Nucleus accumbens (tissue), 56 donors: Measurements from ENCODE around the gene GKN2.
A peak's percentile ranks its signal among the peaks of the same experiment; 100 is the strongest.
"Not testable (repeated sequence)": the region's sequence is repeated elsewhere in the genome, so short reads cannot be mapped to it uniquely, and the experiment has no call there.

Source experiments
- DNase-seq, 56 donors: peaks; one replicate each; lab custom pipeline; 2025; lab: John Stamatoyannopoulos, UW

GKN2 gene

DNA sequence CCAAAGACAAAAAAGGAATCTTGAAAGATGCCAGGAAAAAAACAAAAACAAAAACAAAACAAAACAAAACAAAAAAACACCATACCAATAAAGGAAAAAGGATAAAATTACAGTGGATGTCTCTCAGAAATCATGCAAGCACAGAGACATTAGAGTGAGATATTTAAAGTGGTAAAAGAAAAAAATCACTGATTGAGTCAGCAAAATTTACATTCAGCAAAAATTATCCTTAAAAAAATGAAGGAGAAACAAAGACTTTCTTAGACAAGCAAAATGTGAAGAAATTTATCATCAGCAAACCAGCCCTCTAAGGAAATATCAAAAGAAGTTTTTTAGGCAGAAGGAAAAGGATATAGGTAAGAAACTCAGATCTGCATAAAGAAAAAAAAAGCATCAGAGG, 11.6 kb upstream of the GKN2 start:
- no peak for DNase-seq

- DNase-seq, result no peak
Observed at GRCh38 chr2:68961380-68961779, 8.7 kb upstream of the GKN2 start.

DNA sequence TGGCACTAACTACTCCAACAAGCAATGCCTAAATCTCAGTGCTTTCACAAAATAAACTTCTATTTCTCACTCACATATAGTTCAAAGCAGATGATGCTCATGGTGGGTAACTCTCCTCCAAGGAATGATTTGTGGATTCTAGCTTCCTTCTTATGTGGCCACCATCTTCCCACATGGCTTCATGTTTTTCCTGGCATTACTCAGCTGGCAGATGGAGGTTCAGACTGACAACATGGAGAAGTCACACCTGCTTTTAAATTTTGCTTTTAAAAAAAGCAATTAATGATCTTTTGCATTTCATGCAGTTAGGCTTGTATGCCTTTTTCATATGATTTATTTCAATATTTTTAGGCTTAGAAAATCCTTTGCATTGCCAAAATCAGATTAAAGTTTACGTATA, 6.3 kb upstream of the GKN2 start:
- no peak for DNase-seq

DNA sequence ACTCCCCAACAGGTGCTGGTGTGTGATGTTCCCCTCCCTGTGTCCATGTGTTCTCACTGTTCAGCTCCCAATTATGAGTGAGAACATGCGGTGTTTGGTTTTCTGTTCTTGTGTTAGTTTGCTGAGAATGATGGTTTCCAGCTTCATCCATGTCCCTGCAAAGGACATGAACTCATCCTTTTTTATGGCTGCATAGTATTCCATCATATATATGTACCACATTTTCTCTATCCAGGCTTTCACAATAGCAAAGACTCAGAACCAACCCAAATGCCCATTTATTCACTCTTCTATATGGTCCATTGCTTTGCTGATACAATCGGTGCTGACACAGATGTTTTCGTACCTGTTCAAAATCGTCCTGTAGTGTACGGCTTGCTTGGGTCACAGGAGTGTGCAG, 2.7 kb upstream of the GKN2 start:
- DNase-seq, result not testable (repeated sequence)

DNA sequence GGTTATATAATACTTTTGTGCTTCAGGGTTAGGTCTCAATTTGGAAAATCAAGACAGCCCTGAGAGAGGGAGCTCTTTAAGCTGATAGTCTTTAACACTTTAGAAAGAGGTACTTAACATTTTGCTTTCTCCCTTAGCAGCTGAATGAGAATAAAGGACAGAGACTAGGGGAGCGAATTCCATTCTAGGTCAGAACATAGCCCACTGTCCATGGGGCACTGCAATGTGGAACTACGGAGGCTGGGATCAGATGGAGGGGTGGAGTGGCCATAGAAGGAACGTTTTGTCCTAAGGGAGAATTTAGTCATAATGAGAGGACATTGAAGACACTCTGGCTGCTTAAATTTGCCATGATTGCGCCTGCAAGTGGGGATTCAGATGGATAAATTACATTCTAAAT, 794 bp downstream of the GKN2 start:
- no peak for DNase-seq

DNA sequence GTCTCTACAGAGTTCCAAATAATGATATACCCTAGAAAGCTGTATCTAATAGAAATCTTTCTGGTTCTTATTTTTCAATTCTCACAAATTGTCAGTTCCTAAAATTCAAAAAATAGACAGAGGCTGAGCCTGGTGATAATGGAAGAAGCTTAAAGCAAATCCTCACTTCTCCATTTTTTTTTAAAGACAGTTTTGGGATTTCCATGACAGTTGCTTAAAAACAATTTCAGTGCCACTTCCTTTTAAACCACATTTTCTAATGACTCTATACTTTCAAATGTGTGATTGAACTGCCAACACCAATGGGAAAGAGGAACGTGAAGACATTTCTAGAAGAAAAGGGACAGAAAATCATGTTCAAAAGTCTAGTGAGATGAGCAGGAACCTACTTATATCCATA, 4.0 kb downstream of the GKN2 start:
- no peak for DNase-seq

- DNase-seq, result no peak
Observed at GRCh38 chr2:68946117-68946516, 6.6 kb downstream of the GKN2 start.

- DNase-seq, result peak in 40 of 56 donors; percentile 5 to 66 (median 18)
Observed at GRCh38 chr2:68943581-68944568, 8.8 kb downstream of the GKN2 start.

GRCh38 chr2:68942827-68943226, 9.9 kb downstream of the GKN2 start:
- no peak for DNase-seq

DNA sequence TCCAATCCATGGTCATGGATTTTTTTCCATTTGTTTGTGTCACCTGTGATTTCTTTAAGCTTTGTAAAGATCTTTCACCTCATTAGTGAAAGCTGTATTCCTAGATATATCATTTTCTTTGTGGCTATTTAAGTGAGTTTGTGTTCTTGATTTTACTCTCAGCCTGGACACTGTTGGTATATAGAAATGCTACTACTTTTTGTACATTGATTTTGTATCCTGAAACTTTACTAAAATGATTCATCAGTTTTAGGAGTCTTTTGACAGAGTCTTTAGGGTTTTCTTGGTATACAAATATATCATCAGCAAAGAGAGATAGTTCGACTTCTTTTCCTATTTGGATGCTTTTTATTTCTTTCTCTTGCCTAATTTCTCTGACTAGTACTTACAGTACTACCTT, 12.3 kb downstream of the GKN2 start:
- no peak for DNase-seq

DNA sequence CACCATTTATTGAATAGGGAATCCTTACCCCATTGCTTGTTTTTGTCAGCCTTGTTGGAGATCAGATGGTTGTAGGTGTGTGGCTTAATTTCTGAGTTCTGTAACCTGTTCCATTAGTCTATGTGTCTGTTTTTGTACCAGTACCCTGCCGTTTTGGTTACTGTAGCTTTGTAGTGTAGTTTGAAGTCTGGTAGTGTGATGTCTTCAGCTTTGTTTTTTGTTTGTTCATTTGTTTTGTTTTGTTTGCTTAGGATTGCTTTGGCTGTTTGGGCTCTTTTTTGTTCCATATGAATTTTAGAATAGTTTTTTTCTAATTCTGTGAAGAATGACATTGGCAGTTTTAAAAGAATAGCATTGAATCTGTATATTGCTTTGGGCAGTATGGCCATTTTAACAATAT, 12.7 kb downstream of the GKN2 start:
- no peak for DNase-seq

GRCh38 chr2:68938938-68939337, 13.8 kb downstream of the GKN2 start:
- DNase-seq, result no peak

DNA sequence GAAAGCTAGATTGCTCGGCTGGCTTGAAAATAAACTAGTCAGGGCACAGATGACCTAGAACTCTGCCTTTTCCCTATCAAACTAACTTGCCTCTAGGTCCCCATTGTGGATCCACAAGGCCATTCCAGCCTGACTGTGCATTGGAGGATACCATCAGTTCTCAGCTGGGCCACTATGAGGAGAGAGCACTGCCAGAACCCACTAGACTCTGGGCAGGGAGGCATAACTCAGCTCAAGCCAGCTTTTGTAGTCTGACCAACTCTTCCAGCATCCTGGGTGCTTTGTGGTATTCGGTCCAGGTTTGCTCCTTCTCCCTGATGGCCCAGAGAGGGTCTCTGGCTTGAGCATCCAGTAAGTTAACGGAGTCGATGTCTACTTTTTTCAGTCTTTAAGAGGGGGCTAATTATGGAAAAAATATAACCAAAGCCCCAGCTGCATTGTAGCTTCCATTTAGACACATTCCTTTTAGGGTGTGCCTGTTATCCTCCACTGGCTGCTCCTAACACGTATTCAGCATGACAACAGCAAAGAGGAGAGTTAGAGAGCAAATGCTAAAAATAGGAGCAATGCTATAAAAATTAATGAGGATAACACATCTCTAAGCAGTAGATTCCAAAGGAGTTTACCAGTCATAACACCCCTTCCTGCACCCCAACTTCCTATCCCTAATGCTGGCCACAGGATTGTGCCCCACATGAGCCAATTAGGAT, 15.2 kb downstream of the GKN2 start:
- DNase-seq, result no peak

DNA sequence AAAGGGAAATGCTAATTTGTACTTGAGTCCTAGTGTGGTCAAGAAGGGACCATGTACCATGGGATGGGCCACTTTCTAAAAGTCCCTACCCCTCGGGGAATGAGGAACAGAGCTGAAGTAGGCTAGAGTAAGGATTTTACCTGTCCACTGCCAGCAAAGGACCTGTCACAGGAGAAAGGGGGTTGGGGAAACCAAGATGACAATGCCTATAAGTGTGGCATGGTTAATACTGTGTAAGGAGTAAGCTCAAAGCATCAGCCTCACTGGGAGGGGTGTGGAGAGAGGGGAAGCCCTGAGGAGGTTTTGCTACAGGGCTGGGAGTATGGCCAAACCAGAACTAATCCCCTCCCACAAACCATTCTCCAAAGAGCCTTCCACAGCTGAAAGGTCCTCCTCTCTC, 15.8 kb downstream of the GKN2 start:
- DNase-seq, result no peak

- no peak for DNase-seq
Observed at GRCh38 chr2:68936427-68936826, 16.3 kb downstream of the GKN2 start.

GRCh38 chr2:68935471-68935870, 17.2 kb downstream of the GKN2 start:
- DNase-seq, result no peak

DNA sequence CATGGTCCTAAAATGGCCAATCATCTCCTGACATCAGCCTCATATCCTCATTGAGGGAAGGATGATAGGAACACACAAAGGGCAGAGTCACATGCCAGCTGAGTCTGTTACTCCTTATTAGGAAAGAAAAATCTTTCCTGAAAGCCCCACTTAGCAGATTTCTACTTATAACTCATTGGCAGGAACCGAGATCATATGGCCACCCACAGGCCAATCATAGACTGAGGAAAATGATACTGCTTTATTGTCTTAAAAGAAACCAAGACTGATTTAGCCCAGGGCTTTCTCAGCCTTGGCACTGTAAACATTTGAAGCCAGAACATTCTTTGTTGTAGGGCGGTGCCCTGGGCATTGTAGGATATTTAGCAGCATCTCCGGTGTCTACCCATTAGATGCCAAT, 18.7 kb downstream of the GKN2 start:
- no peak for DNase-seq

GRCh38 chr2:68932402-68932801, 20.3 kb downstream of the GKN2 start:
- no peak for DNase-seq

DNA sequence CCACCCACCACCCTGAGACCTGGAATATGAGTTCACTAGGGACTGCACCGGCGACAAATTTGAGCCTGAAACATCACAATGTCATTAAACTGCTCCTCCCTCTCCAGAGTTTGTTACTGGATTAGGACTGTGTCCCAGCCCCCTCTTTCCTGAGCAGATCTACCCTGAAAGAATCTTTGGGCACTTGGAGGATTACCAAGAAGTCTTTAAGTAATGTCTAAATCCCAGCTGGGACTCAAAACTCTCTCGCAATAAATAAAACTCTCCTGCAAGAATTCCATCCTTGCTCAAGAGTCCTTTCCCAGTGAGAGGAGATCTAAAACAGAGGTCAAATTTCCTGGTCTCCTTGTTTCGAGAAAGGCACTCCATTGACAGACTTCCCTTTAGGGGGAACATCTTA, 20.9 kb downstream of the GKN2 start:
- no peak for DNase-seq

GRCh38 chr2:68931149-68931711, 21.5 kb downstream of the GKN2 start:
- DNase-seq, result no peak

DNA sequence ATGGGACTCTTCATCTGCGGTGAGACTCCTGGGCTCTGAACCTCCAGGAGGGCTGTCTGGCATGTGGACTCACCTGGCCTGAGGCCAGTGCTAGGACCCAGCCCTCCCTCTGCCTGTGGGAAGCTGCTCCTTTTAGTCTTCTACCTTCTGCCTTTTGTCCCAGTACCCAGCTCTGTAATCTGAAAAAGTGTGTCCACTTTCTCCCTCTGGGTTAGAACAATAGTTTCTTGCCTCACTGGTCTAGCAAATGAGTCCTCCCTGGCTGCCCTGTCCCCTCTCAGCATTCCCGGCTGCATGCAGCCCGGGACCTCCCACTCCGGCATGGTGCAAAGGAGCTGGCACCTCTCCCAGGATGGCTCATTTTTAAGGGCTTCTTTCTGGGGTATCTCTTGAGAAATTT, 25.9 kb downstream of the GKN2 start:
- no peak for DNase-seq
